ENCODE data around the gene DTX1.

Gene DTX1

DNA sequence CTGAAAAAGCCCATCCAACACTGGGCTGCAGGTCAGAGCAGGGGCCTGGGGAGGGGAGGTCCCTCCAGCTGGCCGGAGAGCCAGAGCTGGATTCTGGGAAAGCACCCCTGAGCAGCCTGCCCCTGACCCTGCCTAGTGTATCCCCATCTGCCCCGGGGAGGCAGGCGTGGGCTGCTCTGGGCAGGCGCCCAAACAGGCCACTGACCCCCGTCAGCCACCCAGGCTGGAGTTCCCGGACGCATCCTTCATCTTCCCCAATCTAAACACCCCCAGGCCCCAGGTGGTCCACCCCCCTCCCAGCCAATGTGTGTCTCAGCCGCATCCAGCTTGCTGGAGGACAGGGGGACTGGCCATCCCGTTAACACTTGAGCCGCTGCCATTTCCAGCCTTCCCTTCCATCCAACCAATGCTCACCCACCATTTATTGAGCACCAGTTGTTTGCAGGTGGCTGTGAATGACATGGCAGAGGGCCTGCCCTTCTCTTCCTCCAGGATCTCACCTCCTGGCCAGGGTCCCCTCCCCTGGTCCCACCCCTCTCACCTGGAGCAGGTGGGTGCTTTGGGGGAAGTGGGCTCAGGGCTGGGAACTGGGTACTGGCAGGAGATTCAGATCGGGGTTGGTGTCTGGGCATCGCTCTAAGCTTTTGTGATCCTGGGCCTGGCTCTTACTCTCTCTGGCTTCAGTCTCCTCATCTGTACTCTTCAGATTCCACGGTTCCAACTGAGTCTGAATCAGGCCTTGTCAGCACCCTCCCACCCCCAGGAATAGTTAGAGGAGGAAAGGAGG lies 743 bp upstream of the DTX1 start:
- no peak for DNase-seq (ENCODE audit: low read depth)

DNA sequence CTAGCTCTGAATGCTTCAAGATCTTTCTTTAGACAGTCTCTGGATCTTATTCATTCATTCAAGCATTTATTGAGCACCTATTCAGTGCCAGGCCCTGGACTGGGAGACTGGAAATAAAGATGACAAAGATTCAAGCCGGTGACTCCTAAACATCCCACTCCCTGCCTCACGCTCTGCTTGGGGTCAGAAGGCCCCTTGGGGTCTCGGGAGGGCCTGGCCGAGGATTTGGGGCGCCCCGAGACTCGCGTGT lies 224 bp upstream of the DTX1 start:
- no peak for DNase-seq (ENCODE audit: low read depth)

DNA sequence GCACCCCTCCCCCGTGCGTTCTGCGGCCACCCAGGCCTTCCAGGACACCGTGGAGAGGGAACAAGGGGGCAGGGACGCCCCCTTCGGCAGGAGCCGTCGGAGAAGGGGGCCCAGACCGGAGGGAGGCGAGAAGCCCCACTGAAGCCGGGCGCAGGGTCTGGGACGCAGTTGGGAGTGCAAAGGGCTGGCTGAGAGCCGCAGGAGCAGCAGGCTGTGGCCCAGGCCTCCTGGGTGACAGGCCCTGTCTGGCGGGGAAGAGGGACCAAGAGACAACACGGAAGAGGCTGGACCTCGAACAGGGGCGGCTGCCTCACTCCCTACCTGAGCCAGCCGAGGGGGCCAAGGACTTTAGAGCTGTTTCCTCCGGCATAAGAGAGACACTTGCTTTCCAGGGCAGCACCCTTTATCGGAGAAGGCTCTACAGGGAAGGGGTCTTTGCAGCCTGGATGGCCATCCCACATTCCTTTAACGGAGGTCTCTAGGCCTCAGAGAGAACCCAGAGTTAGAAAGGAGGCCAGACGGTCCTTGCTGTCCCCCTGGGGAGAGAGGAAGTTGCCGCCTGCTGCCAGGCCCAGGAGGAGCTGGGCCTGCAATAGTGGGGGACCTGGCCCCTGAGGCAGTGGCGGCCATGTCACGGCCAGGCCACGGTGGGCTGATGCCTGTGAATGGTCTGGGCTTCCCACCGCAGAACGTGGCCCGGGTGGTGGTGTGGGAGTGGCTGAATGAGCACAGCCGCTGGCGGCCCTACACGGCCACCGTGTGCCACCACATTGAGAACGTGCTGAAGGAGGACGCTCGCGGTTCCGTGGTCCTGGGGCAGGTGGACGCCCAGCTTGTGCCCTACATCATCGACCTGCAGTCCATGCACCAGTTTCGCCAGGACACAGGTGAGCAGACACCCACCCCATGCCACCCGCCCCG lies 1.3 kb downstream of the DTX1 start:
- DNase-seq (ENCODE audit: low read depth) = no peak

DNA sequence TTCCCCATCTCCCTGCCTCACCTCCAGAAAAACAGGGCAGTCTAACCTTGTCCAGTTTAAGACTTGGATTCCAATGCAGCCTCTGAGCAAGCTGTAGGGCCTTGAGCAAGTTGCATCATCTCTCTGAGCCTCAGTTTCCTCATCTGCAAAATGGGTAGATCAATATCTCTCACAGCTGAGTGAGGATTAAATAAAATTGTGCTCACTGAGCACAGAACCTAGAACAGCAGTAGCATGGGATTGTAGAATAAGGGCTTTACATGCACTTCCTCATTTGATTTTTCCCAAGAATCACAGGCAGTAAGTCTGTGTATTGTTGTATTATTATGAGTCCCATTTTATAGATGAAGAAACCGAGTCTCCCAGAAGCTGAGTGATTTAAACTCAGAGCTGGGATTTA lies 2.0 kb downstream of the DTX1 start:
- no peak for DNase-seq (ENCODE audit: low read depth)

DNA sequence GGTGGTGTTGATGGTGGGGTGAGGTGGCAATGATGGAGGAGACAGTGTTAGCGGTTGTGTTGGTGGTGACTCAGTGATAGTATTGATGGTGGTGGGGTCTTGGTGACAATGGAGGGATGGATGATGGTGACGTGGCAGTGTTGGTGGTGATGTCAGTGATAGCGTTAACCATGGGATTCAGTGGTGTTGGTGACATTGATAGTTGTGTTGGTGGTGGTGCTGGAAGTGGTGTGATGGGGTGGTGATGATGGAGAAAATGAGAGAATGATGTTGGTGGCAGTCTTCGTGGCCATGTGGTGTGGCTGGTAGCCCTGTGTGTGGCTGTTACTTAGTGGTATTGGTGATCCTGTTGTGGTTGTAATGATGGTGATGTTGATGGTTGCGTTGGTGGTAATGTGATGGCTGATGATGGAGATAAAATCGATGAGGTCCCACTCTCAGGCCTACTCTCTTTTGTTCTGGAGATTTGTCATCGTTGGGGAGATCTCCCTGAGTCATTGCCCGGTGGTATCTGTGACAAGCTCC lies 2.6 kb downstream of the DTX1 start:
- no peak for DNase-seq (ENCODE audit: low read depth)

DNA sequence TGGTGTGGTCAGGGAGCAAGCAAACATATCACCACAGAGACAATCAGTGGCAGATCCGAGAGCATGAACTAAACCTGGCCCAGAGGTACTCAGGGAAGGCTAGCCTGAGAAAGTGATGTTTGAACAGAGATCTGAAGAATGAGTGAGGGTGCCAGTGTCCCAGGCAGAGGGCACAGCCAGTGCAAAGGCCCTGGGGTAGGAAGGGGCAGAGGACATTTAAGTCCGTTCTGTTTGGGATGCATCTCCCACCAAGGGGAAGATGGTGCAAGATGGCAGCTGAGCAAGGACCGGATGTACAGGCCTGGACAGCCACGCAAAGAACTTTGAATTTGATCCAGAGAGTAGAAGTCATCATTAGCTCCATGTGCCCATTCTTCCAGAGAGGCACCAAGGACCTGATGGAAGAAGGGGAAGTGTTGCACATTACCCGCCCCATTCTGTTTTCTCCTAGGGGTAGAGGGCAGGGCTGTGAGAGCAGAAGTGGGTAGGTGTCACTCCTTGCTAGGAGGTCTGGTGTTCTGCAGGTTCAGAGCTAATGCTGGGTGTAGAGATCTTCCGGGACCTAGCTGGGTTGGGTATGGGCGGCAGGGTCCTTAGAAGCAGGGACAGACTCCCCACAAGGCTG lies 3.9 kb downstream of the DTX1 start:
- no peak for DNase-seq (ENCODE audit: low read depth)

DNA sequence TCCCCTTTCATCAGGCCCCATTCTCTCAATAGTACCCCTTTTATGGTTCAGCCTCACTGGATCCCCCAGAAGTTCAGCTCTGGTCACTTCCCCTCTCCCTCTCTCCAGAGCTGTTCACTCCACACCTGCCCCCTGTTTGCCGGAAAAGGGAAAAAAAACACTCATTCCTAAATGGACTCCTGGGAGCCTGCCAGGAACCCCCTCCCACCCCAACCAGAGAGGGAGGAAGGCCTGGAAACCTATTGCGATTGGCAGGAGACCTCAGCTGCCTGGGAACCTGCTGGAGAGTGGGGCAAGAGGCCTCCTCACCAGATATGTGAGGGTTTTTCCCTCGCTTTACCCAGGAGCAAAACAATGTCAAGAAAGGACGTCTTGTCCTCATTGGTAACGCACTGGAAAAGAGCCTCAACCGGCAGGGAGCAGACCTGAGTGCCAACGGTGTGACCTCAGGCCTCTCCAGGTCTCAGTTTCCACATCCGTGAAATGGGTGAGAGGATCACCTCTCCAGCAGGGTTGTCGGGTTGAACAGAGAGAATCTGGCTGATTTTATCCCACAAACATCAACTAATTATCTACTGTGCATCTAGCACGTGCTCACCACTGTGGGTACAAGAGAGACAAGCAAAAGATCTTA lies 4.6 kb downstream of the DTX1 start:
- no peak for DNase-seq (ENCODE audit: low read depth)

DNA sequence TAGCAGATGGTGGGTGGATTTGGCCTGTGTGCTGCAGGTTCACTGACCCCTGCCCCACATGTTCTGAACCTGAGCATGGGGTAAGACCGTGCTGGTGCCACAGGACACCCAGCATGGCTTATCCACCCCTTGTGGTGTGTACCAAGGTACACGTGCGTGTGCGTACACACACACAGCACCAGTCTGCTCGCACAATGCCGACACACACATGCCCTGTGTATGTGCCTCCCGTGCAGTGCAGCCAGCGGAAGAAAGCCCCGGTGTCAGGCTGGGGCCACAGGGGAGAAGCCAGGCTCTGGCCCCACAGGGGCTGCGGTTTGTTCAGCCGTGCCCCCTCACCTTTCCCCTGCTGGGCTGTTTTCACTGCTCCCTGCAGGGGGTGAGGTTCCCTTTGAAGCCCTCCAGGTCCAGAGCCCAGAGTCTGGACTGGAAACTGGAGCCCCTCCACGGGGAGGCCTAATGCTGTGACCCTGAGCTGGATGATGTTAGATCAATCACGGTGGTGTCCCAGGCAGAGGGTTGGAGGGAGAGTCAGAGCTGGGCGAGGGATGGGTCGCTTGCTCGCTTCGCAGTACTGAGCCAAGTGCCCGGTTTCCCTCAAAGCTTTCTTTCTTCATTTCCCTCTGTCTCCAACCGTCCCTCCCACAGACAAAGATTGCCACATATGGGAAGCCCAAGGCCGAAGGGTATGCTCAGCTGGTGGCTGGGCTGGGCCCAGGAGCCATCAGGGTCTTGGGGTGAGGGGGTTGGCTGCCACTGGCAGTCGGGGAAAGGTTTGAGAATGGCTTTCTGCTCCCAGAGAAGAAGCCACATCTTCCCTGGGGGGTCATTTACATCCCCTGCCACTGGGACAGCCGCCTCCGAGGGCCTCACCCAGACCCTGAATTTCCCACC lies 6.2 kb downstream of the DTX1 start:
- DNase-seq (ENCODE audit: low read depth) = no peak

DNA sequence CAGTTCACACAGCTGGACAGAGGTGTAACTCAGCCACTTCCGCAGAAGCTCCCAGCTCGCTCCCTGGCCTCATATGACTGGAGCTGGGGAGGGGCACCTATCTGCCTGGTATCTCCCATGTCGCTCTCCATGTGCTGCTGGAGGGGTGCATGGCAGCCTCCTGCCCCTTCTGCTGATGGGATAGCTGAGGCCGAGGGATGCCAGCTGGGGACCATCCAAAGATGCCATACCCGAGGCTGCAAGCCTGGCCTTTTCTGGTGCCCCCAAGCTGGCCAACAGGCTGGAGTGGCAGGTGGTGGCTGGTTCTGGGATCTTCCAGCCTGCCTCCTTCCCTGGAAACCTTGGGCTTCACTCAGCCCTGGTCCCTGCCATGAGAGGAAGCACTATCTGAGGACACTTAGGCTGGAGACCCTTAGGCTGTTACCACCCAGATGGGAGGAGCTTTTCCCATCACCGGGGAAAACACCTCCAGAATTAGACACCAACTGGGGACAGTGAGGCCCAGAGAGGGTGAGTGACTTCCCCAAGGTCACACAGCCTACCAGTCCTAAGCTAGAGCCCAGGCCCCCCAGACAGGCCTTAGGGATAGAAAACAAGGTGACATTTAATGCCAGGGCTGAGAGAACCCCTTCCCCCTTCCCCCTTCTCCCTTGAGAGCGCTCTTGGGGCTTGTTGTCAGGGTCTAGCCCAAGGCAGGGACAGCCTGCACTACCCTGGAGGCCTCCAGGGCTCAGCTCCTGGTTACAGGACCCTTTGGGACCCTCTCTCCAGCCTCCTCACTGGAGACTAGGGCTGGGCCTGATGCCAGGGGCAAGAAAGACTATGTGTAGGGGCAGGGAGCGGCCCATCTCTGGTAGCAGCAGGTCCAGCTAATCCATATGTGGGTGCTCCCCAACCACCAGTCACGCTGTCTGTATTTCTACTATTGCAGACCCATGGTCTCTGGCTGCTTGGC lies 7.1 kb downstream of the DTX1 start:
- DNase-seq (ENCODE audit: low read depth) = no peak

DNA sequence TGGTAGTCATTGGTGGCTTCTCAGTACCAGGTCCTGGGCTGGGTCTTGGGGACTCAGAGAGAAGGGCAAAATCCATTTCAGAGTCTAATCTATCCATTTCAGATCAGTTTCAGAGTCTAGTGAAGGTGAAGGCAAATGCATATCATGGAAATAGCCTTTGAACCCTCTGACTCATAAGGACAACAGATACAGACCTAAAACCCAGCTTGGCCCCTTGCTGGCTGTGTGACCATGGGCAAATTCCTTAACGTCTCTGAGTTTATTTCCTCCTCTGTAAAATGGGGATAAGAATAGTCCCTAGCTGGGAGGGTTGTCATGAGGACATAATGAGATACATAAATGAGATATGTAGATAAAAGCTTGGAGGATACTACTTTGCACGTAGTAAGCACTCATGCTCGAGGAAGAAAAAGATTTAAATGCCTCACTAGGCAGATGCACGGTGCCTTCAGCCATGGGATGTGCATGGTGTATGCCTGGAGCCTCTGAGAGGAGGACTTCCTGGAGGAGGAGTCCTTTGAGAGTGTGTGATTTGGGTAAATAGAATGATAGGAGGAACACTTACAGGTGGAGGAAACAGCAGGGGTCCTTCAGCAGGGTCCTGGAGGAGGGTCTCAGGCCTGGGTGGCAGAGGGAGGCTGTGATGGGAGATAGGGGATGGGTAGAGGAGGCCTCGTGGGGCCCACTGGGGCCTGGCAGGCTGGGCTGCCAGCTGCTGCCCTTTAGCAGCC lies 8.0 kb downstream of the DTX1 start:
- DNase-seq (ENCODE audit: low read depth) = no peak

DNA sequence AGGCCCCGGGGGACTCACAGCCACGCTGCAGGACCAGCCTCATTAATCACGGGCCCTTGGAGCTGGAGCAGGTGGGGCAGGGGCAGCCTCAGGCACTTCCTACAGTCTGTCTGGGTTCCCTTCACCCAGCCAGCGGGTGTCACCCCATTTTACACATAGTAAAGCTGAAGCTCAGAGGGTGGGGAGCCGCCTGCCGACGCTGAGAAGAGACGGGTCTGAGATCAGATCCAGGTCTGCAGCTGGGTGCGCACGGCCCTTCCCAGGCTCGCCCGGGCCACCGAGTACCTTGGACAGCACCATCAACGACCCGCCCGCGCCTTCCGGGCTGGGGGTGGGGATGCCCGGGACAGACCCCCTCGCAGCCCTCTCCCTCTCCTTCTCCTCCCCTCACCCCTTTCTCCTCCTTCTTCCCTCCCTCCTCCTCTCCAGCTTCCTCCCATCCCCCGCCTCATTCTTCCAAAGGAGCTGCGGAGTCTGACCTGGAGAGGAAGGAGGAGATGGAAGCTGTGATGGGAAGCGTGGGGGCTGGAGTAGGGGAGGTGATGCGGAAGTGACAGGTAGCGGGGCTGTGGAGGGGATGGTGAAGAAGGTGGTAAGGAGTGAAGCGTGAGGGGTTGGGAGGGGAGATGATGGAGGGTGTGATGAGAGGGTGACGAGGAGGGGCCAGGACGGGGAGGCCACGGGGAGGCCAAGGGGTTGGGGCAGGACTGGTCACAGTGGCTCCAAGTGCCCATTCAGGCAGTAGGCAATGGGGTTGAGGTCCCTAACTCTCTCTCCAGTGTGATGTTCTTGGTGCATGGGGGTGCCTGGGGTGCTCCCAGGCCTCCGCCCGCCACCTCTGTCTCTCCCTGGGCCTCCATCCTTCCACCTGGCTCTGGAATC lies 8.8 kb downstream of the DTX1 start:
- no peak for DNase-seq (ENCODE audit: low read depth)

DNA sequence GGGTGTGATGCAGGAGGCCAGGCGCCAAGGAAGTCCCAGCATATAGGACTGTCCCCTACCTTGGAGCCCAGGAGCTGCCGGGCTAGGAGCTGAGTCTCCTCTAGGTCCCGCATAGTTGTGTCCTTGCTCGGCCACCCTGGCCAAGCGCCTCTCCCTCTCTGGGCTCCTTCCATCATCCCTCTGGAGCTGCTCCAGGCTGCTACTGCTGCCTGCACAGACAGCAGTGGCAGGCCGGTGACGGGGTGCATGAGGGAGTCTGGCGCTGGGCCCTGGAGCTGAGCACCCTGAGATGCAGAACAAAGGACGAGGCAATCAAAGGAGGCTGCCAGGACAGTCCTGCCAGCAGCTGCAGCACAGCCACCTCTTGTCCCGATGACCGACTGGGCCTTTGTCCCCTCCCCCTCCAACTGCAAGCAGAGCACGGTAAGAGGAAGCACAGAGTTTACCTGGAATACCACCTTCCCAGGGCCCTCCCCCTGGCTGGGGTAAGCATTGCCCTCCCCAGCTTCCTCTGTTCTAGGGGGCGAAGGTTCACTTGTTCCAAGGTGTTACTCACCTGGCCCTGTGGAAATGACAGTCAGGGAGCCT lies 10.4 kb downstream of the DTX1 start:
- DNase-seq (ENCODE audit: low read depth) = no peak

DNA sequence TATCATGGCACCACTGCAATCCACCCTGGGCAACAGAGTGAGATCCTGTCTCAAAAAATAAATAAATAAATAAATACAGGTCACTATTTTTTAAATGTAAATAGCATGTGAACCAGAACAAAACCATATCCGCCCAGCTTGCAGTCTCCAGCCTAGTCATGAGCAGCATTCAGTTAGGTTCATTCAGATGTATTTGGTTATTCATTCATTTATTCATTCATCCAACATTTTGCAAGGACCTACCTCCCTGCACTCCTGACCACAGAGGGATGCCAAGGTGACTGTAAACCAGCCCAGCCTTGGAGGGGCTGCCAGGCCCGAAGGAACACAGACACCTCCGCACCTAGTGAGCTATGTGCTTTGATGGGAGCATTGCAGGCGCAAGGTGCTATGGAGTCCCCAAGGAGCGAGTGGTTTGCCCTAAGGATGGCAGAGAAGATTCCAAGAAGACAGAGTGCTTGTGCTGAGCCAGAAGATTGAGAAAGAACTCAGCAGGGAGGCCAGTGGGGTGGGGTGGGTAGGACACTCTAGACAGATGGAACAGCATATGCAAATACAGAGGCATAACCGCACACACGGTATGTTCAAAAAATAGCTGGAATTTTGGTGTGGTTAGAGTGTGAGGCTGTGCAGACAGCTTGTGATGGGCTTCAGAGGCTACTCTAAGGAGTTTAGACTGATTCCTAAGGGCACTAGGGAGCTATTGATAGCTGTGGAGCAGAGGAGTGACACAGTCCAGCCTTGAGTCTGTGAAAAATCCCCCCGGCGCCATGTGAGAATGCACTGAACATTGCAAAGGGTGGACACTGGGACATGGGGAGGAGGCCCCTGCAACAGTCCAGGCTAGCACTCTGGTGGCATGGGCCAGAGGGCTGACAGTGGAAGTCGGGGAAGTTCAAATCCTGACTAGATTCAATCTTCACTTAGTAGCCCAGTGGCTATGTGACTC lies 11.7 kb downstream of the DTX1 start:
- no peak for DNase-seq (ENCODE audit: low read depth)

DNA sequence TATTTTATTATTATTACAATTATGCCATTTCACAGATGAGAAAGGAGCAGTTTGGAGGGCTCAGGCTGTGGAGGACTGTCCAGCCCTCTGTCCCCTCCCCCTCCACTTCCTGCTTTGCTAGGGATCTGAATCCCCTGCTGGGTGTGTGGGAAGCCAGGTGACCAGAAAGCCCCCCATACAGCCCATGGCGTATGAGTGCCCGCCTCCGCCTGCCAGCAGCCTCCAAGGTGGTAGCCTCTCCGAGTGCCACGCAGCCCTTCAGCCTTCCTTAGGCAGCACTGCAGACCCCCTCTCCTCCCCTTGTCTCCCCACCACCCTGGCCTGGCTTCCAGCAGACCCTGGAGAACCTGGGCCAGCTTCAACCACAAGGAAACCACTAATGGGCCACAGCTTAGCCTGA lies 12.6 kb downstream of the DTX1 start:
- no peak for DNase-seq (ENCODE audit: low read depth)

DNA sequence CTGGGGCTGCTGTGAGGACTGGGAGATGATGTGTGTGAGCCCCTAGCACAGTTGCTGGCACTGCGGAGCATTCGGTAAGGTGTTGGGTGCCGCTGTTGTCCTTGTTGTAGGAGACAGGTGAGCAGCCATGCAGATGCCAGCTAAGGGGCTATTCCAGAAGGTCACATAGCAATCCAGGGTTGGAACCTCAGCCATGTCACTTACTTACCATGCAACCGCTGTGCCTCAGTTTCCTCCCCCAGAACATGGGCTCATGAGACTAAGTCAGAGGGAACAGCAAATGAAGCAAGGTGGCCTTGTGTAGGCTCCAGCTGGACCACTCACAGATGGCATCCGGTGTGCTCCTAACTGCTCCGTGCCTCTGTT lies 13.2 kb downstream of the DTX1 start:
- DNase-seq (ENCODE audit: low read depth) = no peak

DNA sequence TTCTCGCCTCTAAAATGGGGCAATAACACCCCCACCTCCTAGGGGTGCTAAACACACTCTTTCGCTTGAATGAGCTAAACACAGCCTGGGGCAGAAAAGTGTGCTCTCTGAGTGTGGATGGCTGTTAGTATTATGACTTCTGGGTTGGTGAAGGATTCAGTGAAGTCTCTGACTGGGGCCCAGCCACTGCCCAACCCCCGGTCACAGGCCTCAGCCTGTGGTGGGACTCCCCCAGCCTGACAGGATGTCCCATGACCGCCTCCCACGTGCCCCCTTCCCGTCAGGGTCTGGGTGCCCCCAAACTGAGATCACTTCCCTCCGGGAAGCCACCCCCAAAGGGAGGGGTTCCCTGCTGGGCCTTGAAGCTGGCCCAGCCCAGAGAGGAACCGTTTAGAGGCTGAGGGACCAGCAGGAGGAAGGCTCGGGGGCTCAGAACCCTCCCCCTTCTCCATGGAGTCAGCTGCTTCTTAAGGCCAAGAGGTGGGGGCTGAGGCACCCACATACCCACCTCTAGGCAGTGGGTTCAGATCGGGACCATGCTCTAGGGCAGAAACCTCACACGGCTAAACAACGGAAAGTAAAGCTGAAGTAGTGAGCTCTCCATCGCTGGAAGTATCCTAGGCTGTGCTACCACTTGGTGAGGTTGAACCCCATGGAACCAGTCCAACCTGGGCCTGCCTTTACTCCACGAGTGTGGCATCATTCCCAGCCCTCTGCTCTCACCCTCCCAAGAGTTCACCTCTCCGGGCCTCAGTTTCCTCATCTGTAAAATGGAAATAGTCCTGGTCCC lies 13.8 kb downstream of the DTX1 start:
- no peak for DNase-seq (ENCODE audit: low read depth)
